Measurements from ENCODE around the gene PLCB3.

- TF ChIP-seq, protein P1, sequence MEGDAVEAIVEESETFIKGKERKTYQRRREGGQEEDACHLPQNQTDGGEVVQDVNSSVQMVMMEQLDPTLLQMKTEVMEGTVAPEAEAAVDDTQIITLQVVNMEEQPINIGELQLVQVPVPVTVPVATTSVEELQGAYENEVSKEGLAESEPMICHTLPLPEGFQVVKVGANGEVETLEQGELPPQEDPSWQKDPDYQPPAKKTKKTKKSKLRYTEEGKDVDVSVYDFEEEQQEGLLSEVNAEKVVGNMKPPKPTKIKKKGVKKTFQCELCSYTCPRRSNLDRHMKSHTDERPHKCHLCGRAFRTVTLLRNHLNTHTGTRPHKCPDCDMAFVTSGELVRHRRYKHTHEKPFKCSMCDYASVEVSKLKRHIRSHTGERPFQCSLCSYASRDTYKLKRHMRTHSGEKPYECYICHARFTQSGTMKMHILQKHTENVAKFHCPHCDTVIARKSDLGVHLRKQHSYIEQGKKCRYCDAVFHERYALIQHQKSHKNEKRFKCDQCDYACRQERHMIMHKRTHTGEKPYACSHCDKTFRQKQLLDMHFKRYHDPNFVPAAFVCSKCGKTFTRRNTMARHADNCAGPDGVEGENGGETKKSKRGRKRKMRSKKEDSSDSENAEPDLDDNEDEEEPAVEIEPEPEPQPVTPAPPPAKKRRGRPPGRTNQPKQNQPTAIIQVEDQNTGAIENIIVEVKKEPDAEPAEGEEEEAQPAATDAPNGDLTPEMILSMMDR (IDR thresholded peaks at IDR 0.05; ENCODE audit: poor library complexity): no peak
- TF ChIP-seq EZH2 (IDR thresholded peaks at IDR 0.05; ENCODE audit: borderline replicate concordance) (no peak), EZH2phosphoT487 (IDR thresholded peaks at IDR 0.05; ENCODE audit: low read depth, severe bottlenecking, unreplicated experiment) (no peak)
These were observed 52.0 kb downstream of the PLCB3 start for GRCh38 chr11:64303109-64304031.

Measured in hepatocyte (in vitro differentiated cells).